Stimulated activated memory B cell treated with anti-CD40 and anti-IgM and Interleukin-4, amounts not matched to agents 10 μg/mL and 1 μg/mL and 100 μg/mL, for 72 hours (primary cell): ENCODE measurements around the gene KIF6.
"Not testable (repeated sequence)": the region's sequence is repeated elsewhere in the genome, so short reads cannot be mapped to it uniquely, and the experiment has no call there.

Experiments
- ATAC-seq: fragments of 150-1000 bp; cut with Tn5 transposase; 2 replicates; pipeline ENCODE4 v1.10.0; 2021
- H3K27ac Mint-ChIP-seq: one replicate; pipeline ENCODE4 v1.8.0; 2022; ENCODE audit warnings: mild to moderate bottlenecking, mixed read lengths
- H3K27me3 Mint-ChIP-seq: one replicate; pipeline ENCODE4 v1.8.0; 2022; ENCODE audit warnings: mixed read lengths
- H3K36me3 Mint-ChIP-seq: one replicate; pipeline ENCODE4 v1.8.0; 2022; ENCODE audit warnings: mixed read lengths
- H3K4me1 Mint-ChIP-seq: one replicate; pipeline ENCODE4 v1.8.0; 2022; ENCODE audit warnings: mixed read lengths
- H3K4me3 Mint-ChIP-seq: one replicate; pipeline ENCODE4 v1.8.0; 2022; ENCODE audit warnings: mild to moderate bottlenecking, moderate library complexity, mixed read lengths
- H3K9me3 Mint-ChIP-seq: one replicate; pipeline ENCODE4 v1.8.0; 2022; ENCODE audit warnings: mixed read lengths

KIF6 gene

GRCh38 chr6:39752835-39753724 is 27.9 kb upstream of the KIF6 start:
- Mint-ChIP-seq H3K4me3 (no peak overlapping the region), H3K9me3 (no peaks in the 10 kb centered on the region), H3K27ac (no peak overlapping the region), H3K36me3 (no peaks in the 10 kb centered on the region), H3K4me1 (no peaks in the 10 kb centered on the region), H3K27me3 (no peaks in the 10 kb centered on the region)
- no peak for ATAC-seq

- Mint-ChIP-seq H3K27ac (no peak overlapping the region), H3K4me1 (no peaks in the 10 kb centered on the region), H3K4me3 (no peak overlapping the region), H3K27me3 (no peaks in the 10 kb centered on the region), H3K36me3 (no peaks in the 10 kb centered on the region), H3K9me3 (peaks cover 2% of the 10 kb centered on the region)
- no peak for ATAC-seq
Measured at GRCh38 chr6:39746795-39747194, 21.6 kb upstream of the KIF6 start.

GRCh38 chr6:39733704-39734103 is 8.5 kb upstream of the KIF6 start:
- Mint-ChIP-seq H3K36me3 (no peaks in the 10 kb centered on the region), H3K9me3 (peaks cover 6% of the 10 kb centered on the region), H3K4me1 (no peaks in the 10 kb centered on the region), H3K27ac (no peak overlapping the region), H3K27me3 (peaks cover 33% of the 10 kb centered on the region), H3K4me3 (no peak overlapping the region)
- no peak for ATAC-seq

GRCh38 chr6:39731565-39731964 is 6.4 kb upstream of the KIF6 start:
- no peak for ATAC-seq
- Mint-ChIP-seq H3K9me3 (peaks cover 3% of the 10 kb centered on the region), H3K4me1 (no peaks in the 10 kb centered on the region), H3K27ac (no peak overlapping the region), H3K36me3 (no peaks in the 10 kb centered on the region), H3K27me3 (peaks cover 33% of the 10 kb centered on the region), H3K4me3 (no peak overlapping the region)

- H3K27ac Mint-ChIP-seq = no peak overlapping the region
- no peak overlapping the region for H3K4me3 Mint-ChIP-seq
- no peak for ATAC-seq
- no peaks in the 10 kb centered on the region for H3K9me3 Mint-ChIP-seq
- peaks cover 26% of the 10 kb centered on the region for H3K27me3 Mint-ChIP-seq
- no peaks in the 10 kb centered on the region for H3K36me3 Mint-ChIP-seq
- H3K4me1 Mint-ChIP-seq = no peaks in the 10 kb centered on the region
Measured at GRCh38 chr6:39729945-39730344, 4.7 kb upstream of the KIF6 start.

- Mint-ChIP-seq H3K4me3 (peak overlapping the region; percentile 97), H3K9me3 (no peaks in the 10 kb centered on the region), H3K4me1 (no peaks in the 10 kb centered on the region), H3K27me3 (no peaks in the 10 kb centered on the region), H3K27ac (peak overlapping the region; percentile 75), H3K36me3 (no peaks in the 10 kb centered on the region)
- no peak for ATAC-seq
Measured at GRCh38 chr6:39725632-39725997, 407 bp upstream of the KIF6 start.

GRCh38 chr6:39723350-39723749 is 1.9 kb downstream of the KIF6 start:
- not testable (repeated sequence) for ATAC-seq, H3K4me1 Mint-ChIP-seq, H3K27ac Mint-ChIP-seq, H3K36me3 Mint-ChIP-seq, H3K9me3 Mint-ChIP-seq, H3K4me3 Mint-ChIP-seq
- peaks cover 11% of the 10 kb centered on the region for H3K27me3 Mint-ChIP-seq

- Mint-ChIP-seq H3K27me3 (peaks cover 22% of the 10 kb centered on the region), H3K9me3 (peaks cover 3% of the 10 kb centered on the region), H3K4me1 (no peaks in the 10 kb centered on the region), H3K4me3 (no peak overlapping the region), H3K36me3 (no peaks in the 10 kb centered on the region), H3K27ac (no peak overlapping the region)
- ATAC-seq = no peak
Measured at GRCh38 chr6:39714802-39715201, 10.4 kb downstream of the KIF6 start.

- H3K27ac Mint-ChIP-seq = no peak overlapping the region
- ATAC-seq = no peak
- H3K9me3 Mint-ChIP-seq = peaks cover 3% of the 10 kb centered on the region
- H3K36me3 Mint-ChIP-seq = no peaks in the 10 kb centered on the region
- H3K4me1 Mint-ChIP-seq = no peaks in the 10 kb centered on the region
- peaks cover 11% of the 10 kb centered on the region for H3K27me3 Mint-ChIP-seq
- H3K4me3 Mint-ChIP-seq = no peak overlapping the region
Measured at GRCh38 chr6:39707962-39708683, 17.1 kb downstream of the KIF6 start.

GRCh38 chr6:39706819-39707335 is 18.3 kb downstream of the KIF6 start:
- no peak for ATAC-seq

GRCh38 chr6:39702265-39702664 is 22.9 kb downstream of the KIF6 start:
- Mint-ChIP-seq H3K9me3 (no peaks in the 10 kb centered on the region), H3K27me3 (no peaks in the 10 kb centered on the region), H3K27ac (no peak overlapping the region), H3K4me3 (no peak overlapping the region), H3K4me1 (peaks cover 5% of the 10 kb centered on the region), H3K36me3 (no peaks in the 10 kb centered on the region)
- ATAC-seq = no peak

More at GRCh38 chr6:39706819-39707335, 18.3 kb downstream of the KIF6 start:
- Mint-ChIP-seq H3K9me3 (peaks cover 2% of the 10 kb centered on the region), H3K27me3 (peaks cover 11% of the 10 kb centered on the region), H3K4me1 (no peaks in the 10 kb centered on the region), H3K4me3 (no peak overlapping the region), H3K27ac (no peak overlapping the region), H3K36me3 (no peaks in the 10 kb centered on the region)

- H3K27ac Mint-ChIP-seq = no peak overlapping the region
- peaks cover 16% of the 10 kb centered on the region for H3K4me1 Mint-ChIP-seq
- no peaks in the 10 kb centered on the region for H3K36me3 Mint-ChIP-seq
- H3K4me3 Mint-ChIP-seq = no peak overlapping the region
- H3K27me3 Mint-ChIP-seq = no peaks in the 10 kb centered on the region
- ATAC-seq = no peak
- H3K9me3 Mint-ChIP-seq = no peaks in the 10 kb centered on the region
Measured at GRCh38 chr6:39700362-39700761, 24.8 kb downstream of the KIF6 start.

GRCh38 chr6:39698789-39699188 is 26.4 kb downstream of the KIF6 start:
- Mint-ChIP-seq H3K27me3 (no peaks in the 10 kb centered on the region), H3K27ac (no peak overlapping the region), H3K4me3 (no peak overlapping the region), H3K36me3 (no peaks in the 10 kb centered on the region), H3K4me1 (peaks cover 19% of the 10 kb centered on the region), H3K9me3 (no peaks in the 10 kb centered on the region)
- ATAC-seq = no peak

- Mint-ChIP-seq H3K4me3 (no peak overlapping the region), H3K4me1 (peaks cover 19% of the 10 kb centered on the region), H3K36me3 (no peaks in the 10 kb centered on the region), H3K27ac (peak overlapping the region; percentile 9), H3K27me3 (no peaks in the 10 kb centered on the region), H3K9me3 (no peaks in the 10 kb centered on the region)
- ATAC-seq = peak; percentile 31
Measured at GRCh38 chr6:39696986-39697788, 28.0 kb downstream of the KIF6 start.

GRCh38 chr6:39695447-39695846 is 29.8 kb downstream of the KIF6 start:
- H3K27me3 Mint-ChIP-seq = no peaks in the 10 kb centered on the region
- no peaks in the 10 kb centered on the region for H3K9me3 Mint-ChIP-seq
- peak; percentile 70 for ATAC-seq
- peaks cover 19% of the 10 kb centered on the region for H3K4me1 Mint-ChIP-seq
- H3K4me3 Mint-ChIP-seq = no peak overlapping the region
- no peak overlapping the region for H3K27ac Mint-ChIP-seq
- no peaks in the 10 kb centered on the region for H3K36me3 Mint-ChIP-seq
